Common myeloid progenitor, CD34-positive (primary cell): ENCODE measurements around the gene FGD6.

Source experiments
- CTCF ChIA-PET: fragments of 350-600 bp; sonication (Branson Sonifier 250); formaldehyde crosslinking; loops from one replicate; lab custom pipeline; 2021; ENCODE audit warnings: antibody characterized with exemption; lab: Charles Lee
- POLR2A ChIA-PET: fragments of 350-600 bp; sonication (Branson Sonifier 250); formaldehyde crosslinking; loops from one replicate; lab custom pipeline; 2021; ENCODE audit warnings: antibody characterized with exemption; lab: Charles Lee
- DNase-seq, 3 donors: peaks; one replicate each; pipeline versions ENCODE4 v3.0.0 to v3.0.0-alpha.2; 2013
- H3K27ac ChIP-seq, 2 experiments: 1 replicate in 1 of 2; 2 replicates in 1 of 2; pipeline ENCODE4 v1.7.0; 2013; ENCODE audit warnings: inconsistent platforms in 2 of 2, low read length in 2 of 2, mild to moderate bottlenecking in 2 of 2, low read depth in 1 of 2, moderate library complexity in 1 of 2; ENCODE audit not compliant: severe bottlenecking in 2 of 2, insufficient read depth in 1 of 2, poor library complexity in 1 of 2
- H3K27me3 ChIP-seq, 5 experiments: replicated peaks in 2 of 5; 1 replicate in 3 of 5; 2 replicates in 2 of 5; pipeline versions ENCODE4 v1.6.1 to v1.7.0; 2013; ENCODE audit warnings: low read length in 4 of 5, mild to moderate bottlenecking in 2 of 5, moderate library complexity in 2 of 5, inconsistent platforms in 1 of 5; ENCODE audit not compliant: insufficient read depth in 5 of 5, control insufficient read depth in 4 of 5
- H3K36me3 ChIP-seq, 4 experiments: 1 replicate in 2 of 4; 2 replicates in 2 of 4; pipeline versions ENCODE4 v1.6.1 to v1.7.0; 2013; ENCODE audit warnings: low read length in 3 of 4, control low read depth in 1 of 4, mild to moderate bottlenecking in 1 of 4; ENCODE audit not compliant: control insufficient read depth in 4 of 4, insufficient read depth in 4 of 4
- H3K4me1 ChIP-seq, 4 experiments: 1 replicate in 3 of 4; 2 replicates in 1 of 4; pipeline versions ENCODE4 v1.6.1 to v1.7.1; 2013; ENCODE audit warnings: low read length in 3 of 4, mild to moderate bottlenecking in 3 of 4, control low read depth in 1 of 4, inconsistent platforms in 1 of 4, moderate library complexity in 1 of 4; ENCODE audit not compliant: control insufficient read depth in 4 of 4, insufficient read depth in 4 of 4; ENCODE audit errors: control extremely low read depth in 1 of 4
- H3K4me3 ChIP-seq, 7 experiments: 1 replicate in 4 of 7; 2 replicates in 3 of 7; pipeline versions ENCODE4 v1.5.1 to v1.7.0; 2013; ENCODE audit warnings: mild to moderate bottlenecking in 7 of 7, low read length in 6 of 7, moderate library complexity in 6 of 7, inconsistent platforms in 2 of 7, low read depth in 2 of 7, control low read depth in 1 of 7; ENCODE audit not compliant: insufficient read depth in 4 of 7, control insufficient read depth in 1 of 7; ENCODE audit errors: extremely low read depth in 1 of 7
- H3K9me3 ChIP-seq, 5 experiments: 1 replicate in 4 of 5; 2 replicates in 1 of 5; pipeline versions ENCODE4 v1.6.1 to v1.7.1; 2013; ENCODE audit warnings: low read length in 4 of 5, mild to moderate bottlenecking in 2 of 5, inconsistent platforms in 1 of 5, low read depth in 1 of 5, moderate library complexity in 1 of 5; ENCODE audit not compliant: control insufficient read depth in 4 of 5, insufficient read depth in 2 of 5; ENCODE audit errors: control extremely low read depth in 1 of 5
- WGBS: methylation state at CpG from one replicate; pipeline ENCODE4 v1.1.5; 2013; ENCODE audit not compliant: insufficient coverage; 5-methylcytosine and 5-hydroxymethylcytosine counted together

The FGD6 gene

GRCh38 chr12:95088379-95088778 is 128.9 kb downstream of the FGD6 start:
- DNase-seq = no peak
- Histone ChIP-seq H3K4me1 (peaks cover 0 to 8% (median 0%) of the 10 kb centered on the region in 4 experiments), H3K36me3 (peaks cover 0 to 23% (median 0%) of the 10 kb centered on the region in 4 experiments), H3K27ac (no peak overlapping the region), H3K27me3 (no peaks in the 10 kb centered on the region), H3K4me3 (no peak overlapping the region), H3K9me3 (no peaks in the 10 kb centered on the region)
- CTCF ChIA-PET = no interaction called here
- no CpG with 5 or more reads among the region's 3 CpGs for WGBS
- POLR2A ChIA-PET = no interaction called here

DNA sequence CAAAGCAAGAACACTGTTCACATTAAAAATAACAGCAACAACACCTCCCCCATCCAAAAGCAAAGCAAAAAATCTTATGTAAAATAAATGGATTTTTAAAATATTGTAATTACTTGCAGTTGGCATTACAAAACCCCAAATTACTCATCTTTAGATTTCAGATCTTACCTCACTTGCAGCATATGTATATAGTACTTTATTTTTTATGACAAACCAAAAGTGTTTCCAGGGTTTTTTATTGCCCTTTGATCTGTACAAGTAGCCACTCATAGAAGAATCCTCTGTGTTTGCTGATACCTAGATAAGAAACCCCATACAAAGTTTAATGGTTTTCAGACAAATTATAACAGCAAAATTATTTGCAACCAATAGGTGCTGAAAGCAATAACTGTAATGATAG is 131.7 kb downstream of the FGD6 start:
- Histone ChIP-seq H3K27ac (no peak overlapping the region), H3K4me1 (peaks cover 0 to 8% (median 0%) of the 10 kb centered on the region in 4 experiments), H3K27me3 (no peaks in the 10 kb centered on the region), H3K36me3 (peaks cover 0 to 18% (median 0%) of the 10 kb centered on the region in 4 experiments), H3K9me3 (no peaks in the 10 kb centered on the region), H3K4me3 (no peak overlapping the region)
- CTCF ChIA-PET = no interaction called here
- DNase-seq = no peak
- POLR2A ChIA-PET = no interaction called here

DNA sequence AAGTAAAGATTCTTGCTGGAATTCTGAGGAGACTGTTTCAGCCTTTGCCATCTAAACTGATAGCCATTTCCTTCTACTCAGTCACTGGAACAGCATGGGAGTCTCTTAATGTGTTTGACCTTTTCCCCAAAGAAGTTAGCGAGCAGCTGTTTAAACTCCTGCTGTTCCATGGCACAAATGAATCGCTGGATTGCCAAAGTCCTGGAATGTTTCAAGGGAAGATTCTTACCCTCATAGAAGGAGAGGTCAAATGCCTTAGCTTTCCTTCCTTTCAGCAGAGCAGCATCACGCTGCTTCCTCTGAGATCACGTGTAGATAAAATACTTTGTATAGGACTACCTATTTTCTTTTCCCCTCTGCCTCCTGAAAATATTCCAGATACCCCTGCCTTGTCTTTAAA is 133.3 kb downstream of the FGD6 start:
- H3K27ac ChIP-seq = no peak overlapping the region
- no peaks in the 10 kb centered on the region for H3K9me3 ChIP-seq
- DNase-seq = no peak
- POLR2A ChIA-PET = no interaction called here
- H3K4me3 ChIP-seq = no peak overlapping the region
- 76% methylated on average over 2 of the region's 4 CpGs for WGBS
- no peaks in the 10 kb centered on the region for H3K27me3 ChIP-seq
- CTCF ChIA-PET = interaction anchor here (1.6 kb wide), 1 partner anchor 11 kb away, joined by 6 read pairs; the partner anchor contains the start of gene NR2C1
- peaks cover 0 to 8% (median 0%) of the 10 kb centered on the region in 4 experiments for H3K36me3 ChIP-seq
- H3K4me1 ChIP-seq = peaks cover 0 to 8% (median 0%) of the 10 kb centered on the region in 4 experiments

- Histone ChIP-seq H3K36me3 (peaks cover 0 to 4% (median 0%) of the 10 kb centered on the region in 4 experiments), H3K27me3 (no peaks in the 10 kb centered on the region), H3K27ac (no peak overlapping the region), H3K4me3 (no peak overlapping the region), H3K4me1 (peaks cover 0 to 5% (median 0%) of the 10 kb centered on the region in 4 experiments), H3K9me3 (no peaks in the 10 kb centered on the region)
- POLR2A ChIA-PET = no interaction called here
- no peak for DNase-seq
- CTCF ChIA-PET = interaction anchor here (1.6 kb wide), 1 partner anchor 10 kb away, joined by 6 read pairs; the partner anchor contains the start of gene NR2C1
Measured at GRCh38 chr12:95083471-95083870, 133.8 kb downstream of the FGD6 start.

DNA sequence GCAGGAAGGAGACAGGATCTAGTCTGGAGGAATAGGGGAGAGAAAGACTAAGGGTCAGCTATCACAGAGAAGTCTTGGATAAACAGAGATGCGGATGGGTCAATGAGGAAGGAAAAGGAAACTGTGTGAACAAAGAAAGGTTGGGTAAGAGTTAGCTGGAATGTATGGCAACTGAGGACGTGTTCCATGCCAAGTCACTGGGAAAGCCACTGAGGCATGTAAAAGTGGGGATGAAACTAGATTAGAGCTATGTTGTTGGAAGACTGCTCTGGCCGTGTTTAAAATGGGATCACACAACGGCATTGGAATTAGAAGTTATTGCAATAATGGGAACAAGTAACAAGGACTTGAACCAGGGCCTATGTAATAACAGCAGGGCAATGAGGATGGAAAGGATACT is 139.9 kb downstream of the FGD6 start:
- 97% methylated on average over 4 of the region's 4 CpGs for WGBS
- Histone ChIP-seq H3K9me3 (no peaks in the 10 kb centered on the region), H3K27ac (no peak overlapping the region), H3K27me3 (no peaks in the 10 kb centered on the region), H3K4me3 (no peak overlapping the region), H3K4me1 (peaks cover 0 to 4% (median 2%) of the 10 kb centered on the region in 4 experiments), H3K36me3 (no peaks in the 10 kb centered on the region)
- ChIA-PET CTCF (no interaction called here), POLR2A (no interaction called here)
- no peak for DNase-seq

DNA sequence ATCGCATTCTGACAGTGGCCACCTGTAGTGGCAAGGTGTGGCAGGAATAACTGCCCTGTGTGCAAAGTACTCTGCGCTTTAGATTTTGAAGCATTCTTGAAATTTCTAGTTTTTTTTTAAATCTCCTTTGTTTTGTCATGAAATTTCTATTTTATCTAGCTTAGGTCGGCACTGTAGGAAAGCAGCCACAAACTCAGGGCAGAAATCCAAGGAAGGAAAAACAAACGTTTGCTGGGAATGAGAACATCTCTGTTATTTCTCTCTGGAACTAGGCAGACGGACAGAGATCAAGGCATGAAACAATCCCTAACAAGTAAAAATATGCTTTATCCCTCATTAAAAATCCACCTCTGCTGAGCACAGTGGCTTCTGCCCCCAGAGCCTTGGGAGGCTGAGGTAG is 142.5 kb downstream of the FGD6 start:
- Histone ChIP-seq H3K27ac (no peak overlapping the region), H3K4me1 (peaks cover 0 to 6% (median 5%) of the 10 kb centered on the region in 4 experiments), H3K9me3 (no peaks in the 10 kb centered on the region), H3K36me3 (peaks cover 0 to 6% (median under 1%) of the 10 kb centered on the region in 4 experiments), H3K4me3 (no peak overlapping the region), H3K27me3 (no peaks in the 10 kb centered on the region)
- DNase-seq = no peak
- ChIA-PET CTCF (interaction anchor here (1.0 kb wide), 1 partner anchor 460 kb away, joined by 3 read pairs; no protein-coding TSS in a partner anchor), POLR2A (no interaction called here)
- WGBS = 94% methylated on average over 3 of the region's 5 CpGs

GRCh38 chr12:95073698-95074520 is 143.4 kb downstream of the FGD6 start:
- no peak overlapping the region for H3K27ac ChIP-seq
- no peak for DNase-seq
- ChIA-PET CTCF (interaction anchor here (0.7 to 1.2 kb wide), 4 partner anchors 39 to 288 kb away, joined by 3 to 4 read pairs (median 3); partner anchors contain the start of genes FGD6 and VEZT), POLR2A (interaction anchor here (0.7 kb wide), 2 partner anchors 10 to 39 kb away, joined by 3 to 11 read pairs; no protein-coding TSS in a partner anchor)
- H3K9me3 ChIP-seq = no peaks in the 10 kb centered on the region
- peak overlapping the region; percentile 73 to 99 (median 92) for H3K4me3 ChIP-seq
- no peaks in the 10 kb centered on the region for H3K27me3 ChIP-seq
- 66% methylated on average over 16 of the region's 23 CpGs for WGBS
- peaks cover 0 to 10% (median 3%) of the 10 kb centered on the region in 4 experiments for H3K36me3 ChIP-seq
- H3K4me1 ChIP-seq = peaks cover 0 to 6% (median 5%) of the 10 kb centered on the region in 4 experiments
